ENCODE results near the gene RAB33B.
"Not testable (repeated sequence)": the region's sequence is repeated elsewhere in the genome, so short reads cannot be mapped to it uniquely, and the experiment has no call there.

RAB33B gene

GRCh38 chr4:139454111-139455045, at the start of gene RAB33B:
Gene RAB33B (plus strand): TSS chr4:139454121. CDS start chr4:139454196, 75 bp downstream.
- peaks cover 9% of the 10 kb centered on the region for H3F3A ChIP-seq (ENCODE audit: insufficient read depth)
- peak within 1 kb of the TSS; percentile 86 for H3K9ac ChIP-seq (ENCODE audit: low read length)
- H3K4me3 ChIP-seq (ENCODE audit: insufficient read depth, low read length, poor library complexity, severe bottlenecking), result peak within 1 kb of the TSS; percentile 87
- H3K27me3 ChIP-seq (ENCODE audit: low read length), result no peaks in the 10 kb centered on the region
- H3K36me3 ChIP-seq (ENCODE audit: low read length), result no peaks in the 10 kb centered on the region
- no peaks in the 10 kb centered on the region for H3K9me2 ChIP-seq (replicated peaks; ENCODE audit: insufficient read depth, low read length)
- no peaks in the 10 kb centered on the region for H3K9me3 ChIP-seq (ENCODE audit: insufficient read depth, low read length)
- peak within 1 kb of the TSS; percentile 98 for H3K4me2 ChIP-seq (ENCODE audit: low read depth, low read length, poor library complexity, severe bottlenecking)
- peak within 1 kb of the TSS; percentile 93 for H2AFZ ChIP-seq (ENCODE audit: low read depth, low read length, severe bottlenecking)
- no peaks in the 10 kb centered on the region for H4K20me1 ChIP-seq (ENCODE audit: low read depth, low read length)
- TF ChIP-seq, protein P1, sequence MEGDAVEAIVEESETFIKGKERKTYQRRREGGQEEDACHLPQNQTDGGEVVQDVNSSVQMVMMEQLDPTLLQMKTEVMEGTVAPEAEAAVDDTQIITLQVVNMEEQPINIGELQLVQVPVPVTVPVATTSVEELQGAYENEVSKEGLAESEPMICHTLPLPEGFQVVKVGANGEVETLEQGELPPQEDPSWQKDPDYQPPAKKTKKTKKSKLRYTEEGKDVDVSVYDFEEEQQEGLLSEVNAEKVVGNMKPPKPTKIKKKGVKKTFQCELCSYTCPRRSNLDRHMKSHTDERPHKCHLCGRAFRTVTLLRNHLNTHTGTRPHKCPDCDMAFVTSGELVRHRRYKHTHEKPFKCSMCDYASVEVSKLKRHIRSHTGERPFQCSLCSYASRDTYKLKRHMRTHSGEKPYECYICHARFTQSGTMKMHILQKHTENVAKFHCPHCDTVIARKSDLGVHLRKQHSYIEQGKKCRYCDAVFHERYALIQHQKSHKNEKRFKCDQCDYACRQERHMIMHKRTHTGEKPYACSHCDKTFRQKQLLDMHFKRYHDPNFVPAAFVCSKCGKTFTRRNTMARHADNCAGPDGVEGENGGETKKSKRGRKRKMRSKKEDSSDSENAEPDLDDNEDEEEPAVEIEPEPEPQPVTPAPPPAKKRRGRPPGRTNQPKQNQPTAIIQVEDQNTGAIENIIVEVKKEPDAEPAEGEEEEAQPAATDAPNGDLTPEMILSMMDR (IDR thresholded peaks at IDR 0.05; ENCODE audit: insufficient read depth, low read length, poor library complexity, severe bottlenecking), result no peak
- TF ChIP-seq EZH2phosphoT487 (conservative IDR thresholded peaks at IDR 0.05; ENCODE audit: low read length), result no peak
- peak within 1 kb of the TSS; percentile 89 for H3K27ac ChIP-seq (ENCODE audit: low read depth, low read length)
- peaks cover 49% of the 10 kb centered on the region for H3K79me2 ChIP-seq (ENCODE audit: insufficient read depth, low read length)

GRCh38 chr4:139410312-139410711, 43.6 kb upstream of the RAB33B start:
- Histone ChIP-seq H3K27me3 (ENCODE audit: low read length) (no peaks in the 10 kb centered on the region), H3K79me2 (ENCODE audit: insufficient read depth, low read length) (no peaks in the 10 kb centered on the region), H2AFZ (ENCODE audit: low read depth, low read length, severe bottlenecking) (no peak overlapping the region), H3K4me2 (ENCODE audit: low read depth, low read length, poor library complexity, severe bottlenecking) (no peak overlapping the region), H3K27ac (ENCODE audit: low read depth, low read length) (no peak overlapping the region), H3K9me2 (replicated peaks; ENCODE audit: insufficient read depth, low read length) (no peaks in the 10 kb centered on the region), H3K9ac (ENCODE audit: low read length) (no peak overlapping the region), H4K20me1 (ENCODE audit: low read depth, low read length) (no peaks in the 10 kb centered on the region), H3K9me3 (ENCODE audit: insufficient read depth, low read length) (no peaks in the 10 kb centered on the region), H3K36me3 (ENCODE audit: low read length) (no peaks in the 10 kb centered on the region), H3K4me3 (ENCODE audit: insufficient read depth, low read length, poor library complexity, severe bottlenecking) (no peak overlapping the region), H3F3A (ENCODE audit: insufficient read depth) (no peaks in the 10 kb centered on the region)
- TF ChIP-seq EZH2phosphoT487 (conservative IDR thresholded peaks at IDR 0.05; ENCODE audit: low read length), result no peak
- TF ChIP-seq, protein P1 (IDR thresholded peaks at IDR 0.05; ENCODE audit: insufficient read depth, low read length, poor library complexity, severe bottlenecking), result no peak

DNA sequence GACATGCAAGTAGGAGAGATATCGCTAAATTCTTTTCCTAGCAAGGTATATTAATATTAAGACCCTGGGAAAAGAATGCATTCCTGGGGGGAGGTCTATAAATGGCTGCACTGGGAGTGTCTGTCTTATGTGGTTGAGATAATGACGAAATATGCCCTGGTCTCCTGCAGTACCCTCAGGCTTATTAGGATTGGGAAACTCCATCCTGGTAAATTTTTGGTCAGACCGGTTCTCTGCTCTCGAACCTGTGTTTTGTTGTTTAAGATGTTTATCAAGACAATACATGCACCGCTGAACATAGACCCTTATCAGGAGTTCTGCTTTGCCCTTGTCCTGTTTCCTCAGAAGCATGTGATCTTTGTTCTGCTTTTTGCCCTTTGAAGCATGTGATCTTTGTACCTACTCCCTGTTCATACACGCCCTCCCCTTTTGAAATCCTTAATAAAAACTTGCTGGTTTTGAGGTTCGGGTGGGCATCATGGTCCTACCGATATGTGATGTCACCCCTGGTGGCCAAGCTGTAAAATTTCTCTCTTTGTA, 39.2 kb upstream of the RAB33B start:
- H3K79me2 ChIP-seq (ENCODE audit: insufficient read depth, low read length); H3K9me2 ChIP-seq (replicated peaks; ENCODE audit: insufficient read depth, low read length); H3K9ac ChIP-seq (ENCODE audit: low read length); H3K27ac ChIP-seq (ENCODE audit: low read depth, low read length); H4K20me1 ChIP-seq (ENCODE audit: low read depth, low read length); H2AFZ ChIP-seq (ENCODE audit: low read depth, low read length, severe bottlenecking); H3K27me3 ChIP-seq (ENCODE audit: low read length); H3K4me2 ChIP-seq (ENCODE audit: low read depth, low read length, poor library complexity, severe bottlenecking); H3K9me3 ChIP-seq (ENCODE audit: insufficient read depth, low read length); H3F3A ChIP-seq (ENCODE audit: insufficient read depth); H3K36me3 ChIP-seq (ENCODE audit: low read length); H3K4me3 ChIP-seq (ENCODE audit: insufficient read depth, low read length, poor library complexity, severe bottlenecking): not testable (repeated sequence)
